Right lobe of liver (tissue), 6 donors: ENCODE data around the gene LMO3. TPM values are rescaled to one million over a fixed set of nuclear protein-coding genes. Genes with fewer than 3 reads are reported as not detected.

Experiments
- ATAC-seq, 4 donors: fragments of 200-7000 bp; cut with Tn5 transposase; one replicate each; pipeline ENCODE4 v1.9.1; 2020; ENCODE audit warnings: mild to moderate bottlenecking in 4 of 4, moderate library complexity in 4 of 4
- DNase-seq, 3 donors: peaks; one replicate each; pipeline ENCODE4 v3.0.0-alpha.2; 2020
- H3K27ac ChIP-seq, 3 donors: fragments of 200-600 bp; one replicate each; pipeline ENCODE4 v1.8.0; 2022
- H3K27me3 ChIP-seq, 2 donors: fragments of 200-600 bp; one replicate each; pipeline ENCODE4 v1.8.0; 2022
- H3K36me3 ChIP-seq, 4 donors: fragments of 200-600 bp; sonication (generic) in 1 of 4; one replicate each; pipeline versions ENCODE4 v1.5.1 to v1.8.0; 2017 to 2022; ENCODE audit warnings: control low read depth in 1 of 4
- H3K4me1 ChIP-seq, 4 donors: fragments of 200-600 bp; sonication (generic) in 1 of 4; one replicate each; pipeline versions ENCODE4 v1.5.1 to v1.8.0; 2017 to 2022; ENCODE audit warnings: control low read depth in 1 of 4
- H3K4me3 ChIP-seq, 3 donors: fragments of 200-600 bp; one replicate each; pipeline ENCODE4 v1.8.0; 2022
- H3K9me3 ChIP-seq, 4 donors: fragments of 200-600 bp; sonication (generic) in 1 of 4; one replicate each; pipeline versions ENCODE4 v1.5.1 to v1.8.0; 2017 to 2022; ENCODE audit warnings: control low read depth in 1 of 4
- CTCF ChIP-seq, 4 donors: fragments of 200-600 bp in 3 of 4; fragments of 450-650 bp in 1 of 4; IDR thresholded peaks; one replicate each; pipeline versions ENCODE4 v1.5.1 to v1.8.0; 2016 to 2022; ENCODE audit warnings: antibody characterized with exemption in 4 of 4, mild to moderate bottlenecking in 2 of 4
- POLR2A ChIP-seq: fragments of 450-650 bp; IDR thresholded peaks from one replicate; pipeline ENCODE4 v1.6.1; 2017; ENCODE audit warnings: antibody characterized with exemption, mild to moderate bottlenecking
- WGBS: methylation state at CpG from one replicate; pipeline ENCODE4 v1.1.6; 2018; ENCODE audit warnings: low coverage, low lambda C conversion rate; ENCODE audit not compliant: insufficient coverage; ENCODE audit errors: missing lambda C conversion rate; 5-methylcytosine and 5-hydroxymethylcytosine counted together
- intact Hi-C, 2 donors: fragments of 100-400 bp; cut with DNase I; formaldehyde crosslinking; loops; one replicate each; pipeline versions ENCODE4 v1.11.2 to v1.14.1; 2022
- total RNA-seq, 6 experiments: library from RNA; depleted of rRNA in 2 of 6; stranded (reverse); fragments of >200 nt in 2 of 6; fragmentation: NEBNext Ultra II Directional in 3 of 6; extraction: Animal tissue kit (Norgen Biotek cat#: 25700) in 3 of 6; gene quantifications; one replicate each; pipeline versions ENCODE4 v1.1.0 to v1.2.4, GENCODE V29; 2016 to 2023
- donor health status: DM: no; HTN: yes; CAD: no.
- donor health status: DM: no; HTN: no; CAD: no.
- donor health status: DM: no; HTN: no; CAD: no.
- donor health status: DM: no; HTN: yes; CAD: no.
- donor health status: DM: no; HTN: yes; CAD: no.

The LMO3 gene
- total RNA-seq, 6 experiments from 2014 or later: 1.3 TPM; not detected in 5

GRCh38 chr12:16606991-16607390, 1.0 kb upstream of the LMO3 start:
- no peak overlapping the region for H3K4me3 ChIP-seq
- intact Hi-C loops: no loop called here
- no peaks in the 10 kb centered on the region for H3K36me3 ChIP-seq

GRCh38 chr12:16606201-16606849, 363 bp upstream of the LMO3 start:
- 4% methylated on average over 25 of the region's 26 CpGs for WGBS
- intact Hi-C loops: no loop called here
- Histone ChIP-seq H3K27ac (no peak overlapping the region), H3K4me1 (peaks cover 0 to 14% (median 4%) of the 10 kb centered on the region in 4 donors), H3K9me3 (no peaks in the 10 kb centered on the region), H3K36me3 (no peaks in the 10 kb centered on the region), H3K27me3 (no peaks in the 10 kb centered on the region), H3K4me3 (peak overlapping the region; percentile 14 to 38 (median 35))
- DNase-seq (peak in 2 of 3 donors; percentile 19 to 59), ATAC-seq (peak; percentile 52 to 60 (median 56))
- TF ChIP-seq POLR2A: no peak
- no peak for TF ChIP-seq CTCF (IDR thresholded peaks at IDR 0.05)

More at GRCh38 chr12:16606991-16607390, 1.0 kb upstream of the LMO3 start:
- Histone ChIP-seq H3K27me3 (no peaks in the 10 kb centered on the region), H3K4me1 (peaks cover 0 to 14% (median 4%) of the 10 kb centered on the region in 4 donors), H3K27ac (no peak overlapping the region), H3K9me3 (no peaks in the 10 kb centered on the region)
- ATAC-seq (no peak), DNase-seq (no peak)
- WGBS: 48% methylated on average over 3 of the region's 6 CpGs
- TF ChIP-seq POLR2A: no peak
- no peak for TF ChIP-seq CTCF (IDR thresholded peaks at IDR 0.05)

GRCh38 chr12:16605642-16606116, 283 bp downstream of the LMO3 start:
- 1% methylated on average over 21 of the region's 23 CpGs for WGBS
- ATAC-seq (peak; percentile 23 to 42 (median 40)), DNase-seq (no peak)
- H3K9me3 ChIP-seq: no peaks in the 10 kb centered on the region
- intact Hi-C loops: no loop called here
- TF ChIP-seq CTCF (IDR thresholded peaks at IDR 0.05) (no peak), POLR2A (no peak)
- H3K4me3 ChIP-seq: peak overlapping the region; percentile 14 to 38 (median 35)
- H3K27ac ChIP-seq: no peak overlapping the region
- peaks cover 0 to 14% (median 4%) of the 10 kb centered on the region in 4 donors for H3K4me1 ChIP-seq
- no peaks in the 10 kb centered on the region for H3K27me3 ChIP-seq
- H3K36me3 ChIP-seq: no peaks in the 10 kb centered on the region

- Histone ChIP-seq H3K36me3 (no peaks in the 10 kb centered on the region), H3K4me1 (peaks cover 0 to 14% (median 4%) of the 10 kb centered on the region in 4 donors), H3K27ac (no peak overlapping the region), H3K27me3 (no peaks in the 10 kb centered on the region), H3K4me3 (no peak overlapping the region), H3K9me3 (no peaks in the 10 kb centered on the region)
- TF ChIP-seq CTCF (IDR thresholded peaks at IDR 0.05): no peak
- TF ChIP-seq POLR2A: no peak
- ATAC-seq (no peak), DNase-seq (no peak)
- intact Hi-C loops: no loop called here
- WGBS: 32% methylated on average over 21 of the region's 22 CpGs
Observed at GRCh38 chr12:16604596-16605252, 1.2 kb downstream of the LMO3 start.
